Hematopoietic multipotent progenitor cell treated with erythropoietin and hydrocortisone succinate and interleukin-3 and kit ligand, for 15 days (in vitro differentiated cells): ENCODE results near the gene CDSN.
"Not testable (repeated sequence)": the region's sequence is repeated elsewhere in the genome, so short reads cannot be mapped to it uniquely, and the experiment has no call there.

Experiments
- DNase-seq: peaks from one replicate; pipeline ENCODE4 v3.0.0-alpha.2; 2015; ENCODE audit warnings: low spot score

The CDSN gene

GRCh38 chr6:31087494-31088089 is 32.7 kb downstream of the CDSN start:
- peak; percentile 87 for DNase-seq

GRCh38 chr6:31086788-31087440 is 33.3 kb downstream of the CDSN start:
- DNase-seq, result no peak

DNA sequence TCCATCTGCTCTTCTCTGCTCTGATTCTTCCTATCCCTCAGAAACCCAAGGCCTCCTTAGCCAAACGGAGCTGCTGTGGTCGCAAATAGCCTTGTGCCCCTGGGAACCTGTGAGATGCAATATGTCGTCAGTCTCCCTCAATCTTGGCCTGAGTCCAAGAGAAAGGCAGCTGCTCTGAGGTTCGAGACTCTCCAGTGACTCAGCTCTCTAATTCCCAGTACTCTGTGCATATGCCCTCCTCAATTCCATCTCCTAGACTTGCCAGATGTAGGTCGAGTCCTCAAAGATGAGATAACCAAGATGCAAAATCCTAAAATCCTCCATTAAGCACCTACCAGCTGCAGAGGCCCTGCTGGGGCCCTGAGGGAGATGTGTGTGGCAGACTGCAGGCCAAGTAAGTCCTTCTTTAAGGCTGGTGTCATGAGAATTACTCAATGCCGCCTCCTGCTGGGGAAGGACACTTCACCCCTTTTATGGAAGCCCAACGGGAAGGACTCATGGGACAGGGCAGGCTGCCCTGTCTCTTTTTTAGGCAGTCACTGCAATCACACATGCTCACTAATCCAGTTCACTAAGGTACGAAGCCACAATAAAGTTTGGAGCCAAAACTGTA is 36.4 kb downstream of the CDSN start:
- DNase-seq, result no peak

- no peak for DNase-seq
Observed at GRCh38 chr6:31081872-31082271, 38.4 kb downstream of the CDSN start.

DNA sequence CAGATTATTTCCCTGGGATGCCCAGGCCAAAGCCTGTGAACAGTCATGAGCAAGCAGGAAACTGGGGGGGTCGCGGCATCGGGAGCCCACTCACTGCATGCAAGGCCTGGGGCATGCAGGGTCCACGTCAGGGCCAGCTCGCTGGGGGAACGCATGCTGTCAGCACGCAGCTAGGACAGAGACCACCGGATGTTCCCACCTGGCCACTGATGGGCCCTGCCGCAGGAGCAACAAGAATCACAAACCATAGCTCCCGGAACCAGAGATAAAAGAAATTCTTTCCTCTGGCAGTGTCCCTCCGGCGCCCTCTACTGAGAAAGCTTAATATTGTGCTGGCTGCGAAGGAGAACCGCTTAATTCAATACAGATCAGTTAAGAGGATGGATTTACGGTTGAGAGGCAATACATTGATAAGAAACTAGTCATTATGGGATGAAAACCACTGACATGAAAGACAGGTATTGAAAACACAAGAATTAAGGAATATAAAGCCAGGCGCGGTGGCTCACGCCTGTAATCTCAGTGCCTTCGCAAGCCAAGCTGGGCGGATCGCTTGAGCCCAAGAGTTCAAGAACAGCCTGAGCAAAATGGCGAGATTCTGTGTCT is 40.5 kb downstream of the CDSN start:
- peak; percentile 49 for DNase-seq

DNA sequence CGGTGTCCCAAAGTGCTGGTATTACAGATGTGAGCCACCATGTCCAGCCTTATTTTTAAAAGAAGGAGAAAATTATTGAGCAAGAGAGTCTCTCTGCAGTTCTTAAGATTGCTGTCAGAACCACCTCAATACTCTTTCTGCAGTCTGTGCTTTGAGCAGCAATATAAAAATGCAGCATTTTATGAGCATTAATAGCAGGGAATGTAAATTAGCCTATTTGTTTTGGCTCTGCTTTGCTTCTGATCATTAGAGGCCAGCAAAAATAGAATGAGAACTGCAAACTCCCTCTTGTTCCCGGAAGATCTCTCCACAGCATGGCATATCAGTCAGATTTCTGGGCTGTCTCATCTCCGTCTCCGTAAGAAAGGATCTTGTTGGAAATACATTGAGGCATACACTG is 43.6 kb downstream of the CDSN start:
- DNase-seq, result no peak

DNA sequence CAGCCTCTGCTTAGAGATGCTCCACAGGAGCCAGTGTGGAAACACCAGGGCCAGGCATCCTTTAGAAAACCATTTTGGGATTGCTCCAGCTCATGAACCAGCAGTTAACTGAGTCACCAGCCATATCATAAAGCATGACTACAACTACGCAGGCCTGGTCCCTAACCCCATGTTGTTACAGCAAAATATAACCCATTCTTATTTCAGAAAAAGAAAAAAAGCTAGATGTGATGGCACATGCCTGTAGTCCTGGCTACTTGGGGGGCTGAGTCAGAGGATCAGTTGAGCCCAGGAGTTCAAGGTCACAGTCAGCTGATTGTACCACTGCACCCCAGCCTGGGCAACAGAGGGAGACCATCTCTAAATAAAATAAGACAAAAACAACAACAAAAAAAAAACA is 44.7 kb downstream of the CDSN start:
- DNase-seq, result no peak

- no peak for DNase-seq
Observed at GRCh38 chr6:31074401-31074800, 45.8 kb downstream of the CDSN start.

GRCh38 chr6:31070711-31071197 is 49.5 kb downstream of the CDSN start:
- DNase-seq, result no peak

GRCh38 chr6:31068669-31069340 is 51.4 kb downstream of the CDSN start:
- DNase-seq, result peak; percentile 66

DNA sequence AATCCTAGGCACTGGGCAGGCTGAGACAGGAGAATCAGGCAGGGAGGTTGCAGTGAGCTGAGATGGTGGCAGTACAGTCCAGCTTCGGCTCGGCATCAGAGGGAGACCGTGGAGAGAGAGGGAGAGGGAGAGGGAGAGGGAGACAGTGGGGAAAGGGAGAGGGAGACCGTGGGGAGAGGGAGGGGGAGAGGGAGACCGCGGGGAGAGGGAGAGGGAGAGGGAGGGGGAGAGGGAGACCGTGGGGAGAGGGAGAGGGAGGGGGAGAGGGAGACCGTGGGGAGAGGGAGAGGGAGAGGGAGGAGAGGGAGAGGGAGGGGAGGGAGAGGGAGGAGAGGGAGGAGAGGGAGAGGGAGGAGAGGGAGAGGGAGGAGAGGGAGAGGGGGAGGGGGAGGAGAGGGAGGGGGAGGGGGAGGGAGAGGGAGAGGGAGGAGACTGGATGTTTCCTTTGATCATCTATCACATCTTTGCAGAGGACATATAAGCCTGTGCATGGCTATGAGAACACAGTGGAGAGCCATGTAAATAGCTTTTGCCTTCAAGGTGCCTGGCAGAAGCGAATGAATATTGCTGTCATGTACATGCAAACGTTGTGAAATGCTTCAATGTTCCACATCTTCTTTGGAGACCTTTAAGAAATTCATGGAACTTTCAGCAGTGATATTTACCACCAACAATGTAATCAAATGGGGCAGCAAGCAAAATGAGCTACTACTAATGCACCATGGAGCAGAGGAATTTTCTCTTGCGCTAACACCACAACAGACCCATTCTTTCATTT is 52.2 kb downstream of the CDSN start:
- DNase-seq, result not testable (repeated sequence)

GRCh38 chr6:31067028-31067427 is 53.2 kb downstream of the CDSN start:
- DNase-seq, result not testable (repeated sequence)

- no peak for DNase-seq
Observed at GRCh38 chr6:31065556-31065955, 54.7 kb downstream of the CDSN start.
